Spinal cord (tissue), 10 donors: Measurements from ENCODE around the gene GALNT16. TPM values are rescaled to one million over a fixed set of nuclear protein-coding genes. Genes with fewer than 3 reads are reported as not detected.
A peak's percentile ranks its signal among the peaks of the same experiment; 100 is the strongest.

Source experiments
- DNase-seq, 6 donors: peaks; one replicate each; pipeline versions ENCODE4 v3.0.0 to v3.0.0-alpha.2; 2013 to 2015; ENCODE audit warnings: low spot score in 6 of 6, low read depth in 4 of 6
- H3K27ac ChIP-seq: one replicate; pipeline ENCODE4 v1.5.1; 2013; ENCODE audit warnings: low read depth, low read length, control low read depth
- H3K27me3 ChIP-seq: one replicate; pipeline ENCODE4 v1.6.1; 2013; ENCODE audit warnings: low read length; ENCODE audit not compliant: control insufficient read depth, insufficient read depth
- H3K36me3 ChIP-seq: one replicate; pipeline ENCODE4 v1.6.1; 2013; ENCODE audit warnings: low read length; ENCODE audit not compliant: control insufficient read depth, insufficient read depth
- H3K4me1 ChIP-seq: one replicate; pipeline ENCODE4 v1.6.1; 2013; ENCODE audit warnings: low read length; ENCODE audit not compliant: control insufficient read depth, insufficient read depth
- H3K4me3 ChIP-seq: one replicate; pipeline ENCODE4 v1.5.1; 2013; ENCODE audit warnings: low read depth, low read length, control low read depth
- H3K9me3 ChIP-seq: one replicate; pipeline ENCODE4 v1.6.1; 2013; ENCODE audit warnings: low read length; ENCODE audit not compliant: control insufficient read depth, insufficient read depth
- WGBS: methylation state at CpG from one replicate; pipeline ENCODE4 v1.1.5; 2013; ENCODE audit warnings: missing lambda C conversion rate; ENCODE audit not compliant: insufficient coverage; 5-methylcytosine and 5-hydroxymethylcytosine counted together
- polyA plus RNA-seq, 2 donors: library from polyadenylated mRNA; unstranded; fragments of 120-200 nt; gene quantifications; one replicate each; pipeline ENCODE4 v1.2.1, GENCODE V29; 2013; ENCODE audit not compliant: insufficient read length in 2 of 2
- total RNA-seq, 2 donors: library from RNA; depleted of rRNA in 1 of 2; stranded (reverse); fragments of 120-200 nt in 1 of 2; fragments of >200 nt in 1 of 2; gene quantifications; one replicate each; pipeline versions ENCODE4 v1.2.3 to v1.2.4, GENCODE V29; 2013 to 2014
- donor health status: healthy.

GALNT16 gene
- total and polyA plus RNA-seq, 4 donors = 9.5 to 60.2 (median 31.5) TPM

DNA sequence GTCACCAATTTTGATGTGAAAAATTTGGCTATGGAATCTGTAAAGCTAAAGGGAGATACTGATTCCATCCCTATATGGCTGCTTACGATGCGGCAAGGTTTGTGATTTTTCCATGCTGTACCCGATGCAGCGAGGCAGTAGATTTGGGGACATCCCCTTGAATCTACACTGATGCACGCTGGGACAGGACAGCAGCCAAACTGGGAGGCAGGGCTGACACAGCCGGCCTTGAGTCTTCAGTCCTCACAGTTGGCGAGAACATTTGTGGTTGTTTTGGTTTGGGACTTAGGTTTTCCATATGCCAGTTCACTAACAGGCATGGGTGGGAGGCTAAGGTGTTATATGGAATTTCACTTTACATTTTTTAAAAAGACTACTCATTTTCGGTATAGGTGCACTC lies 3.8 kb downstream of the GALNT16 start:
- Histone ChIP-seq H3K4me1 (peaks cover 43% of the 10 kb centered on the region), H3K27me3 (peaks cover 11% of the 10 kb centered on the region), H3K4me3 (no peak overlapping the region), H3K27ac (no peak overlapping the region), H3K9me3 (no peaks in the 10 kb centered on the region), H3K36me3 (no peaks in the 10 kb centered on the region)
- 49% methylated on average over 7 of the region's 8 CpGs for WGBS
- DNase-seq = peak in 1 of 6 donors; percentile 50

DNA sequence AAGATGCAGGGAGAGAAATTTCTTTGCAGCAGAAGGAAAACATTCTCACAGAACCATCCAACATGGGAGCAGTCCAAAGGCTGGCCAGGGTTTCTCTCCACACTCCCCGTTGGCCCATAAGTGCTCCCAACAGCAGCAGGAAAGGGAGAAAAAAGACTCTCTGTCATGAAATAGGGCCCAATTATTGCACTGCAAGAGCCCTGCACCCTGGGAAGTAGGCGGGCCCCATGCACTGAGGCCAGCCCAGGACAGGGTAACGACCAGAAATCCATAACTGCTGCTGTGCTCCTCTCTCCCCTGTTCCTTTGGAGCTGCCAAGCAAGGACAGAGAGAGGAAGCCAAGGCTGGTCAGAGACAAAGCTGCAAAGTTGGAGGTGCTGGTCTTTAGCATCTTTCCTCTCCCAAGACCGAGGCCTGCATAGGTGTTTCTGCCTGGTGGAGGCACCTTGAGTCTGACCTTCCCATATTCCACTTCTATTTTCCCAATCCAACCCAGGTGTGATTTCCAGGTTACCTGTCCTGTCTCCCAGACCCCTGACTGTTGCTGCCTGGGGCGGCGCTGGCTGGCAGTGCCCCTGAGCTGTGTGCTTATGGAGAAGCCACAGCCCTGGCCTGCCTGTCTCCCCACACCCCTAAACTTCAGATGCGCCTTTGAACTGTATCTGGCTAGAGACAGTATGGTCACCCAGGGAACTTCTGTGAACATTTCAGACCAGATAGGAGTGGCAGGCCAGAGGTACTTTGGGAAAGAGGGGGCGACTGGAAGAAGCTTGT lies 6.8 kb downstream of the GALNT16 start:
- WGBS = 77% methylated on average over 8 of the region's 8 CpGs
- no peaks in the 10 kb centered on the region for H3K9me3 ChIP-seq

DNA sequence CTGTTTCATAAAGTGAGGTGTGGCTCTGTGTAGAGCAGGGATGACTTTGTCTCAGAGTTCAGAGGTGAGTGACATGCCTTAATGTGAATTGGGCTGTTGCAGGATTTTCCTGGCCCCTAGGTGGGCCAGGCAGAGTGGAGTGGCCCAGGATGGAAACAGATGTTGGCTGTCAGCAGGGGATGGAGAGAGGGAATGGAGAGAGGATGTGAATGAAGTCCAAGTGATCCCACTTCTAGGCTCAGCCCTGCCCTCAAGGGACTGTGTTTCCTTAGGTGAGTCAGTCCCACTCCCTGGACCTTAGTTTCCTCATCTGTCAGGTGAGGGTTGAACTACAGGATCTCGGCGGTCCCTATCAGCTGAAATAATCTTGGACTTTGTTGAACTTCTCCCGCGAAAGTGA lies 7.5 kb downstream of the GALNT16 start:
- Histone ChIP-seq H3K4me1 (peaks cover 15% of the 10 kb centered on the region), H3K9me3 (no peaks in the 10 kb centered on the region), H3K36me3 (no peaks in the 10 kb centered on the region), H3K4me3 (no peak overlapping the region), H3K27me3 (no peaks in the 10 kb centered on the region), H3K27ac (no peak overlapping the region)
- no peak for DNase-seq
- 100% methylated on average over 4 of the region's 4 CpGs for WGBS

More for the DNA sequence above, 6.8 kb downstream of the GALNT16 start:
- no peak overlapping the region for H3K4me3 ChIP-seq
- no peak for DNase-seq
- peaks cover 22% of the 10 kb centered on the region for H3K4me1 ChIP-seq
- no peak overlapping the region for H3K27ac ChIP-seq
- H3K36me3 ChIP-seq = no peaks in the 10 kb centered on the region
- H3K27me3 ChIP-seq = no peaks in the 10 kb centered on the region

DNA sequence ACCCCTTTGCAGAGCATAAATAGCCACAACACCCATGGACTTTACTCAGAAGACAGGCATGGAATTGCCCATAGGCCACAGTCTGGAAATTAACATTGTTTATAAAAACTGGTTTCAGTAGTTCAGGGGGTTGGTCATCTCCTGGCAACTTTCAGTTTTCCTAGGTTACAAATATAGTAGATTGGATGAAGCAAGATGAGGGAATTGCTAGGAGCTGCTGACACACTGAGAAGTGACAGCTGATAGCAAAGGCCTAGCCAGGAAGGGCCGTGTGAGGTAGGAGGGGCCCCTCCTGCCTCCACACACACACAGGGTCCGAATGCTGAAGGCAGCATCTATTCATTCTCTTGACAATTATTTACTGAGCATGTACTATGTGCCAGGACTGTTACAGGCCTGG lies 8.3 kb downstream of the GALNT16 start:
- Histone ChIP-seq H3K4me1 (peaks cover 10% of the 10 kb centered on the region), H3K4me3 (no peak overlapping the region), H3K9me3 (no peaks in the 10 kb centered on the region), H3K27me3 (no peaks in the 10 kb centered on the region), H3K27ac (no peak overlapping the region), H3K36me3 (no peaks in the 10 kb centered on the region)
- no peak for DNase-seq
- WGBS = no CpG with 5 or more reads among the region's 2 CpGs

DNA sequence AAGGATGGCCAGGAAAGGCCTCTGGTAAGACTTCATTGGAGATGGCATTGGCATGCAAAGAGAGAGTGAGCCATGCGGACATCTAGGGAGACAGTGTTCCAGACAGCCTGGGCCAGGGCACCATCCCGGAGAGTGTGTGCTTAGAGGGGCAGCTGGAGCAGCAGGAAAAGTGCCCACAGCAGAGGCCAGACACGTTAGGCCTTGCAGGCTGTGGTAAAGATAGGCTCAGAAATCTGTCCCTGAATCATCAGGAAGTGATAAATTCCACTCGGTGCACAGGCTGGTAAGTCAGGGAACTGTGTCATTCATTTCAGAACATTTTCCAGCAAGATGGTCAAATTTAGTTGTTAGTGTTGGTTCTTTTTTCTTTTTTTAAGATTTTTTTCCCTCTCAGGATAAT lies 8.8 kb downstream of the GALNT16 start:
- DNase-seq = no peak
- Histone ChIP-seq H3K4me1 (peaks cover 5% of the 10 kb centered on the region), H3K27me3 (no peaks in the 10 kb centered on the region), H3K4me3 (no peak overlapping the region), H3K36me3 (no peaks in the 10 kb centered on the region), H3K9me3 (no peaks in the 10 kb centered on the region), H3K27ac (no peak overlapping the region)
- WGBS = 63% methylated on average over 4 of the region's 4 CpGs

DNA sequence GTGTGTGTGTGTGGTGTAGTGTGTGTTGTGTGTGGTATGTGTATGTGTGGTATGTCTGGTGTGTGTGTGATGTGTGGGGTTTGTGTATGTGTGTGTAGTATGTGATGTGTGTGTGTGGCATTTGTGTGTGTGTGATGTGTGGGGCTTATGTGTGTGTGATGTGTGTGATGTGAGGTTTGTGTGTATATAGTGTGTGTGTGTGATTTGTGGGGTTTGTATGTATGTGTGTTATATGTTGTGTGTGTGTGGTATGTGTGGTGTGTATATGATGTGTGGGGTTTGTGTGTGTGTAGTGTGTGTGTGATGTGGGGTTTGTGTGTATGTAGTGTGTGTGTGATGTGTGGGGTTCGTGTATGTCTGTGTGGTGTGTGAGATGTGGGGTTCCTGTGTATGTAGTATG lies 9.4 kb downstream of the GALNT16 start:
- Histone ChIP-seq H3K27ac (no peak overlapping the region), H3K9me3 (no peaks in the 10 kb centered on the region), H3K27me3 (no peaks in the 10 kb centered on the region), H3K36me3 (no peaks in the 10 kb centered on the region), H3K4me1 (peaks cover 3% of the 10 kb centered on the region), H3K4me3 (no peak overlapping the region)
- 92% methylated on average over 1 of the region's 1 CpG for WGBS
- DNase-seq = no peak

DNA sequence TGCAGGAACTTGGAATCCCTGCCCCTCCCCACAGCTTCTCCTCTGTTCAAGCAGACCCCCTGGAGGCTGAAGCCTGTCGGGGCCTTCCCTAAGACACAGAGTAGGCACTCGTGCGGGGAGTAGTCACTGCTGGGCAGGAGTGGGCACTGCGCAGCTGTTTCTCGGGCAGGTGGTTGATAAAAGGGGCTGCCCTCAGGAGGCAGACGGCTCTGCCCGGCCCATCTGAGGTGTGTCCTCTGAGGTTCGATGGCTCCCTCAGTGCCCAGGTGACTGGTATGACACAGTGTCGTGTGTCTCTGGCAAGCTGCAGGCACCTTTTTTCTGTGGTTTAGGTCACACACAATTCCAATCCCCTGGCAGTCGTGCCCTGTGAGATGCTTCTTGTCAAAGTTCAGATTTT lies 10.1 kb downstream of the GALNT16 start:
- no peak for DNase-seq
- 86% methylated on average over 7 of the region's 10 CpGs for WGBS
- no peak overlapping the region for H3K27ac ChIP-seq

DNA sequence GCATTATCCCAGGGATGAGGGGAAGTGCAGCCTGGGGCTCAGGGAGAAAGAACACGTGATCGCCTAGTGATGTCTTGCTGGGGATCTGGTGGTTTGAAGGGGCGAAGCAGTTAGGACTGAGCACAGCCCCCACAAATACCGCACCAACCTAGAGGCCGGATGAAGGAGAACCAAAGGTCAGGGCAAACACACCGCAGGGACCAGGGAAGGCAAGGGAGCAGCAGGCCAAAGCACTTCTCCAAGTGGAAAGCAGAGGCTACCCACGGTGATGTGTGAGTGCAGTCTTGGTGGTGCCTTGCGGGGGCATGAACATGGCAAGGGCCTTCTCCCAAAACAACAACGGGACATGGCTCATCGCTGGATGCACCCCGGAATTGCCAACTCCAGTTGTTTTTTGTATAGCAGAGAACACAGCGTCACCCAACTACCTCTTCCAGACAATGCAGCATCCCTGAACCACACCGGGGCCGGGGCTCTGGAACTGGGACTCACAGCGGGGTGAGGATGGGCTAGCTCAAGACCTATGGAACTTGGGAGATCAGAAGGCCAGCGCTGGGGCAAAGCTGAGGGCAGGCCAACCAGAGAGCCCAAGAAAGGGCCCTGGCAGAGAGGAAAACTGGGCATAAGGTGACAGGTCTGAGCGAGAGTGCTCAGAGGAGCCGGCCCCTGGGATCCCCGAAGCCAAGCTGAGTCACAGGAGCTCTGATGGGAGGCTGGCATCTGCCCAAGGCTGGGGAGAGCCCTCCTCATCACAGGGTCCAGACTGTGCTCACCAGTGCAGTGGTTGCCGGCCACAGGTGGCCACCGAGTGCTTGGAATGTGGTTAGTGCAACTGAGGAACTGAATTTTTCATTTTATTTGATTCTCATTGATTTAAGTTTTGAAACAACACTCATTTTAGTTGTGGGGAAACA lies 11.1 kb downstream of the GALNT16 start:
- 89% methylated on average over 19 of the region's 21 CpGs for WGBS

More for the DNA sequence above, 10.1 kb downstream of the GALNT16 start:
- H3K27me3 ChIP-seq = no peaks in the 10 kb centered on the region
- peaks cover under 1% of the 10 kb centered on the region for H3K4me1 ChIP-seq
- no peaks in the 10 kb centered on the region for H3K9me3 ChIP-seq
- H3K36me3 ChIP-seq = no peaks in the 10 kb centered on the region
- H3K4me3 ChIP-seq = no peak overlapping the region

DNA sequence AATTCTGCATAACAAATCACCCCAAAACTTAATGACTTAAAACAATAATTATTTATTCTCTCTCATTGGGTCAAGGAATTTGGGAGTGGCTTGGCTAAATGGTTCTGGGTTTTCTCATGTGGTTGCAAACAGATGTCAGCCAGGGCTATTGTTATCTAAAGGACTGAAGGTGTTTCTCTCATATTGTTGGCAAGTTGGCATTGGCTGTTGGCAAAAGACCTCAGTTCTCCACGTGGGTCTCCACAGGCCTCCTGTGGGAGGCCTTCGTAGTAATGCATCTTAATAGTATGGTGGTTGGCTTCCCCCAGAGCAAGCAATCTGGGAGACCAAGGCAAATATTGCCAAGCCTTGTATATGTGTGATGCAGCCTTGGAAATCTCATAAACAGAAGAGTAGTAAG lies 14.4 kb downstream of the GALNT16 start:
- Histone ChIP-seq H3K4me3 (no peak overlapping the region), H3K36me3 (no peaks in the 10 kb centered on the region), H3K9me3 (no peaks in the 10 kb centered on the region), H3K27me3 (no peaks in the 10 kb centered on the region), H3K4me1 (no peaks in the 10 kb centered on the region), H3K27ac (no peak overlapping the region)
- no peak for DNase-seq
- WGBS = 54% methylated on average over 2 of the region's 2 CpGs

More for the DNA sequence above, 11.1 kb downstream of the GALNT16 start:
- no peaks in the 10 kb centered on the region for H3K4me1 ChIP-seq
- H3K27me3 ChIP-seq = no peaks in the 10 kb centered on the region
- H3K9me3 ChIP-seq = no peaks in the 10 kb centered on the region
- no peak for DNase-seq
- H3K36me3 ChIP-seq = no peaks in the 10 kb centered on the region
- no peak overlapping the region for H3K27ac ChIP-seq
- no peak overlapping the region for H3K4me3 ChIP-seq
